ENCODE measurements around the gene ICAM2. TPM values are rescaled to one million over a fixed set of nuclear protein-coding genes. Genes with fewer than 3 reads are reported as not detected.
"Not testable (repeated sequence)": the region's sequence is repeated elsewhere in the genome, so short reads cannot be mapped to it uniquely, and the experiment has no call there.

Gene ICAM2
- polyA plus RNA-seq, 4 donors = 4.5 to 40.1 (median 12.4) TPM

- Histone ChIP-seq H3K4me3 (ENCODE audit: low read depth in 1 of 3, low read length in 3 of 3) (no peak overlapping the region), H3K9me3 (ENCODE audit: control insufficient read depth in 2 of 2, insufficient read depth in 1 of 2, low read depth in 1 of 2, low read length in 1 of 2) (no peaks in the 10 kb centered on the region), H3K4me1 (ENCODE audit: control insufficient read depth in 3 of 3, insufficient read depth in 2 of 3, low read depth in 1 of 3, low read length in 2 of 3) (peaks cover 0 to 11% (median 5%) of the 10 kb centered on the region in 3 donors), H3K27ac (ENCODE audit: low read depth in 1 of 3, low read length in 2 of 3) (peak overlapping the region in 1 of 3 donors; percentile 78), H3K27me3 (ENCODE audit: control insufficient read depth in 3 of 3, insufficient read depth in 3 of 3, low read length in 3 of 3) (no peaks in the 10 kb centered on the region), H3K36me3 (ENCODE audit: control insufficient read depth in 3 of 3, insufficient read depth in 2 of 3, low read depth in 1 of 3, low read length in 3 of 3) (no peaks in the 10 kb centered on the region)
- DNase-seq (peak; percentile 84 to 90), FAIRE-seq (no peak)
- WGBS, 3 donors = 1 to 2% (median 1%) methylated on average over 21 of the region's 21 CpGs
Measured at GRCh38 chr17:64025732-64026294, 5.4 kb upstream of the ICAM2 start.

GRCh38 chr17:64024781-64025731, 4.6 kb upstream of the ICAM2 start:
- no peak overlapping the region for H3K4me3 ChIP-seq (ENCODE audit: low read depth in 1 of 3, low read length in 3 of 3)
- DNase-seq = peak in 1 of 2 donors; percentile 39
- no peaks in the 10 kb centered on the region for H3K9me3 ChIP-seq (ENCODE audit: control insufficient read depth in 2 of 2, insufficient read depth in 1 of 2, low read depth in 1 of 2, low read length in 1 of 2)
- H3K36me3 ChIP-seq (ENCODE audit: control insufficient read depth in 3 of 3, insufficient read depth in 2 of 3, low read depth in 1 of 3, low read length in 3 of 3) = no peaks in the 10 kb centered on the region
- no peaks in the 10 kb centered on the region for H3K27me3 ChIP-seq (ENCODE audit: control insufficient read depth in 3 of 3, insufficient read depth in 3 of 3, low read length in 3 of 3)
- H3K27ac ChIP-seq (ENCODE audit: low read depth in 1 of 3, low read length in 2 of 3) = peak overlapping the region in 2 of 3 donors; percentile 56 to 78
- 46 to 58% (median 51%) methylated on average over 19 of the region's 19 CpGs for WGBS, 3 donors
- peaks cover 0 to 11% (median 5%) of the 10 kb centered on the region in 3 donors for H3K4me1 ChIP-seq (ENCODE audit: control insufficient read depth in 3 of 3, insufficient read depth in 2 of 3, low read depth in 1 of 3, low read length in 2 of 3)
- FAIRE-seq = no peak

- FAIRE-seq = no peak
Measured at GRCh38 chr17:64024215-64024654, 3.8 kb upstream of the ICAM2 start.

GRCh38 chr17:64022611-64023063, 2.2 kb upstream of the ICAM2 start:
- H3K27ac ChIP-seq (ENCODE audit: low read depth in 1 of 3, low read length in 2 of 3) = peak overlapping the region in 1 of 3 donors; percentile 34
- H3K4me3 ChIP-seq (ENCODE audit: low read depth in 1 of 3, low read length in 3 of 3) = no peak overlapping the region
- H3K27me3 ChIP-seq (ENCODE audit: control insufficient read depth in 3 of 3, insufficient read depth in 3 of 3, low read length in 3 of 3) = no peaks in the 10 kb centered on the region
- H3K36me3 ChIP-seq (ENCODE audit: control insufficient read depth in 3 of 3, insufficient read depth in 2 of 3, low read depth in 1 of 3, low read length in 3 of 3) = no peaks in the 10 kb centered on the region
- FAIRE-seq (no peak), DNase-seq (no peak)
- peaks cover 0 to 11% (median 5%) of the 10 kb centered on the region in 3 donors for H3K4me1 ChIP-seq (ENCODE audit: control insufficient read depth in 3 of 3, insufficient read depth in 2 of 3, low read depth in 1 of 3, low read length in 2 of 3)
- H3K9me3 ChIP-seq (ENCODE audit: control insufficient read depth in 2 of 2, insufficient read depth in 1 of 2, low read depth in 1 of 2, low read length in 1 of 2) = no peaks in the 10 kb centered on the region
- WGBS, 3 donors = 70 to 86% (median 84%) methylated on average over 5 of the region's 5 CpGs

More at GRCh38 chr17:64024215-64024654, 3.8 kb upstream of the ICAM2 start:
- Histone ChIP-seq H3K36me3 (ENCODE audit: control insufficient read depth in 3 of 3, insufficient read depth in 2 of 3, low read depth in 1 of 3, low read length in 3 of 3) (no peaks in the 10 kb centered on the region), H3K9me3 (ENCODE audit: control insufficient read depth in 2 of 2, insufficient read depth in 1 of 2, low read depth in 1 of 2, low read length in 1 of 2) (no peaks in the 10 kb centered on the region), H3K27ac (ENCODE audit: low read depth in 1 of 3, low read length in 2 of 3) (peak overlapping the region in 2 of 3 donors; percentile 51 to 56), H3K4me1 (ENCODE audit: control insufficient read depth in 3 of 3, insufficient read depth in 2 of 3, low read depth in 1 of 3, low read length in 2 of 3) (peaks cover 0 to 11% (median 5%) of the 10 kb centered on the region in 3 donors), H3K4me3 (ENCODE audit: low read depth in 1 of 3, low read length in 3 of 3) (no peak overlapping the region), H3K27me3 (ENCODE audit: control insufficient read depth in 3 of 3, insufficient read depth in 3 of 3, low read length in 3 of 3) (no peaks in the 10 kb centered on the region)
- WGBS, 3 donors = 19 to 58% (median 42%) methylated on average over 8 of the region's 8 CpGs
- peak; percentile 30 to 68 for DNase-seq

- H3K36me3 ChIP-seq (ENCODE audit: control insufficient read depth in 3 of 3, insufficient read depth in 2 of 3, low read depth in 1 of 3, low read length in 3 of 3); DNase-seq; H3K27me3 ChIP-seq (ENCODE audit: control insufficient read depth in 3 of 3, insufficient read depth in 3 of 3, low read length in 3 of 3); H3K9me3 ChIP-seq (ENCODE audit: control insufficient read depth in 2 of 2, insufficient read depth in 1 of 2, low read depth in 1 of 2, low read length in 1 of 2); H3K4me1 ChIP-seq (ENCODE audit: control insufficient read depth in 3 of 3, insufficient read depth in 2 of 3, low read depth in 1 of 3, low read length in 2 of 3); FAIRE-seq: not testable (repeated sequence)
- Histone ChIP-seq H3K4me3 (ENCODE audit: low read depth in 1 of 3, low read length in 3 of 3) (peak overlapping the region in 1 of 3 donors; percentile 38), H3K27ac (ENCODE audit: low read depth in 1 of 3, low read length in 2 of 3) (peak overlapping the region in 1 of 3 donors; percentile 92)
- 70 to 80% (median 73%) methylated on average over 9 of the region's 9 CpGs for WGBS, 3 donors
Measured at GRCh38 chr17:64019551-64019961, 877 bp downstream of the ICAM2 start.

- H3K36me3 ChIP-seq (ENCODE audit: control insufficient read depth in 3 of 3, insufficient read depth in 2 of 3, low read depth in 1 of 3, low read length in 3 of 3) = no peaks in the 10 kb centered on the region
- no peak for FAIRE-seq
- DNase-seq = no peak
- no peaks in the 10 kb centered on the region for H3K4me1 ChIP-seq (ENCODE audit: control insufficient read depth in 3 of 3, insufficient read depth in 2 of 3, low read depth in 1 of 3, low read length in 2 of 3)
- no peaks in the 10 kb centered on the region for H3K27me3 ChIP-seq (ENCODE audit: control insufficient read depth in 3 of 3, insufficient read depth in 3 of 3, low read length in 3 of 3)
- 74 to 83% (median 81%) methylated on average over 2 of the region's 2 CpGs for WGBS, 3 donors
- no peak overlapping the region for H3K4me3 ChIP-seq (ENCODE audit: low read depth in 1 of 3, low read length in 3 of 3)
- H3K9me3 ChIP-seq (ENCODE audit: control insufficient read depth in 2 of 2, insufficient read depth in 1 of 2, low read depth in 1 of 2, low read length in 1 of 2) = no peaks in the 10 kb centered on the region
- H3K27ac ChIP-seq (ENCODE audit: low read depth in 1 of 3, low read length in 2 of 3) = no peak overlapping the region
Measured at GRCh38 chr17:64017381-64017980, 3.0 kb downstream of the ICAM2 start.

- Histone ChIP-seq H3K27me3 (ENCODE audit: control insufficient read depth in 3 of 3, insufficient read depth in 3 of 3, low read length in 3 of 3) (no peaks in the 10 kb centered on the region), H3K27ac (ENCODE audit: low read depth in 1 of 3, low read length in 2 of 3) (no peak overlapping the region), H3K4me3 (ENCODE audit: low read depth in 1 of 3, low read length in 3 of 3) (no peak overlapping the region), H3K9me3 (ENCODE audit: control insufficient read depth in 2 of 2, insufficient read depth in 1 of 2, low read depth in 1 of 2, low read length in 1 of 2) (no peaks in the 10 kb centered on the region), H3K36me3 (ENCODE audit: control insufficient read depth in 3 of 3, insufficient read depth in 2 of 3, low read depth in 1 of 3, low read length in 3 of 3) (no peaks in the 10 kb centered on the region), H3K4me1 (ENCODE audit: control insufficient read depth in 3 of 3, insufficient read depth in 2 of 3, low read depth in 1 of 3, low read length in 2 of 3) (no peaks in the 10 kb centered on the region)
- no peak for FAIRE-seq
- DNase-seq = no peak
- WGBS, 3 donors = 67 to 85% (median 68%) methylated on average over 3 of the region's 3 CpGs
Measured at GRCh38 chr17:64016974-64017373, 3.5 kb downstream of the ICAM2 start.

GRCh38 chr17:64016231-64016784, 4.1 kb downstream of the ICAM2 start:
- 53 to 76% (median 65%) methylated on average over 5 of the region's 5 CpGs for WGBS, 3 donors
- no peak for DNase-seq
- peak overlapping the region in 1 of 3 donors; percentile 78 for H3K27ac ChIP-seq (ENCODE audit: low read depth in 1 of 3, low read length in 2 of 3)
- no peak for FAIRE-seq
- no peaks in the 10 kb centered on the region for H3K27me3 ChIP-seq (ENCODE audit: control insufficient read depth in 3 of 3, insufficient read depth in 3 of 3, low read length in 3 of 3)
- H3K4me3 ChIP-seq (ENCODE audit: low read depth in 1 of 3, low read length in 3 of 3) = no peak overlapping the region
- no peaks in the 10 kb centered on the region for H3K36me3 ChIP-seq (ENCODE audit: control insufficient read depth in 3 of 3, insufficient read depth in 2 of 3, low read depth in 1 of 3, low read length in 3 of 3)
- H3K9me3 ChIP-seq (ENCODE audit: control insufficient read depth in 2 of 2, insufficient read depth in 1 of 2, low read depth in 1 of 2, low read length in 1 of 2) = no peaks in the 10 kb centered on the region
- no peaks in the 10 kb centered on the region for H3K4me1 ChIP-seq (ENCODE audit: control insufficient read depth in 3 of 3, insufficient read depth in 2 of 3, low read depth in 1 of 3, low read length in 2 of 3)
